PC-9 (cell line): Measurements from ENCODE around the gene LGALS9. TPM values are rescaled to one million over a fixed set of nuclear protein-coding genes. Genes with fewer than 3 reads are reported as not detected.

Source experiments
- BruUV-seq: library from RNA; stranded (reverse); fragments of 400-500 nt; replicated peaks from 2 replicates; lab custom pipeline; 2021; lab: Mats Ljungman, UMichigan
- CTCF ChIA-PET: fragments of 300-600 bp; sonication (Branson Sonifier 250); formaldehyde crosslinking; loops from one replicate; lab custom pipeline; 2022; ENCODE audit warnings: antibody characterized with exemption; lab: Charles Lee
- POLR2A ChIA-PET: fragments of 300-600 bp; sonication (Branson Sonifier 250); formaldehyde crosslinking; loops from one replicate; lab custom pipeline; 2022; ENCODE audit warnings: antibody characterized with exemption; ENCODE audit not compliant: unreplicated experiment; lab: Charles Lee
- DNase-seq, 2 experiments: peaks; one replicate each; pipeline versions ENCODE4 v3.0.0 to v3.0.0-alpha.2; 2015 to 2022; ENCODE audit warnings: mixed read lengths in 1 of 2
- H2AFZ ChIP-seq: fragments of 200-600 bp; sonication (generic); 2 replicates; pipeline ENCODE4 v1.8.1; 2017; ENCODE audit warnings: antibody characterized with exemption
- H3F3A ChIP-seq: fragments of 200-600 bp; sonication (generic); 2 replicates; pipeline ENCODE4 v1.8.1; 2017; ENCODE audit warnings: antibody characterized with exemption, mild to moderate bottlenecking, low read depth; ENCODE audit not compliant: insufficient read depth
- H3K27ac ChIP-seq: fragments of 200-600 bp; sonication (generic); 2 replicates; pipeline ENCODE4 v1.6.1; 2016; ENCODE audit warnings: mixed run types
- H3K27me3 ChIP-seq: fragments of 200-600 bp; sonication (generic); 2 replicates; pipeline ENCODE4 v1.6.1; 2016; ENCODE audit warnings: low read depth, mixed run types; ENCODE audit not compliant: insufficient read depth
- H3K36me3 ChIP-seq: fragments of 200-600 bp; sonication (generic); 2 replicates; pipeline ENCODE4 v1.6.1; 2016; ENCODE audit warnings: low read depth, mixed run types
- H3K4me1 ChIP-seq: fragments of 200-600 bp; sonication (generic); replicated peaks from 2 replicates; pipeline ENCODE4 v1.6.1; 2016; ENCODE audit warnings: mixed run types; ENCODE audit not compliant: insufficient read depth
- H3K4me2 ChIP-seq: fragments of 200-600 bp; sonication (generic); 2 replicates; pipeline ENCODE4 v1.6.1; 2017; ENCODE audit warnings: mixed run types
- H3K4me3 ChIP-seq: fragments of 200-600 bp; sonication (generic); 2 replicates; pipeline ENCODE4 v1.6.1; 2016; ENCODE audit warnings: mixed run types
- H3K79me2 ChIP-seq: fragments of 200-600 bp; sonication (generic); 2 replicates; pipeline ENCODE4 v1.6.1; 2017; ENCODE audit warnings: low read depth, mixed run types
- H3K9me2 ChIP-seq: fragments of 200-600 bp; sonication (generic); 2 replicates; pipeline ENCODE4 v1.8.1; 2017; ENCODE audit warnings: mild to moderate bottlenecking; ENCODE audit not compliant: insufficient read depth
- H3K9me3 ChIP-seq: fragments of 200-600 bp; sonication (generic); 2 replicates; pipeline ENCODE4 v1.8.1; 2016; ENCODE audit warnings: low read depth; ENCODE audit not compliant: insufficient read depth
- H4K20me1 ChIP-seq: fragments of 200-600 bp; sonication (generic); 2 replicates; pipeline ENCODE4 v1.8.1; 2017; ENCODE audit not compliant: insufficient read depth
- CTCF ChIP-seq: fragments of 200-600 bp; sonication (generic); conservative IDR thresholded peaks from 2 replicates; pipeline ENCODE4 v1.6.1; 2017; ENCODE audit warnings: mixed run types, antibody characterized with exemption, mild to moderate bottlenecking, moderate library complexity
- EZH2 ChIP-seq: fragments of 200-600 bp; sonication (generic); IDR thresholded peaks from 2 replicates; pipeline ENCODE4 v1.8.0; 2017; ENCODE audit warnings: antibody characterized with exemption, low read depth
- intact Hi-C: fragments of 100-400 bp; cut with micrococcal nuclease; formaldehyde crosslinking; loops from one replicate; pipeline ENCODE4 v1.10.0; 2022; ENCODE audit not compliant: unreplicated experiment
- total RNA-seq: library from RNA; stranded (reverse); gene quantifications from 2 replicates; pipeline ENCODE4 v1.2.3, GENCODE V29; 2021

Gene LGALS9
- total RNA-seq, 1 experiment from 2014 or later: 14.5 TPM

- Histone ChIP-seq H2AFZ (no peak overlapping the region), H3K9me2 (no peaks in the 10 kb centered on the region), H3K4me2 (no peak overlapping the region), H3K4me1 (no peaks in the 10 kb centered on the region), H4K20me1 (no peaks in the 10 kb centered on the region), H3K4me3 (no peak overlapping the region), H3K36me3 (no peaks in the 10 kb centered on the region), H3K27me3 (peaks cover 60% of the 10 kb centered on the region), H3K9me3 (no peaks in the 10 kb centered on the region), H3F3A (no peaks in the 10 kb centered on the region), H3K79me2 (no peaks in the 10 kb centered on the region), H3K27ac (no peak overlapping the region)
- no peak for DNase-seq
- BruUV-seq: no TSS peak
- ChIA-PET CTCF (no interaction called here), POLR2A (no interaction called here)
- intact Hi-C loops: no loop called here
- TF ChIP-seq EZH2 (no peak), CTCF (no peak)
Measured at GRCh38 chr17:27669136-27669535, 38.1 kb downstream of the LGALS9 start.

GRCh38 chr17:27669850-27670249 is 38.9 kb downstream of the LGALS9 start:
- ChIA-PET POLR2A (no interaction called here), CTCF (no interaction called here)
- Histone ChIP-seq H2AFZ (no peak overlapping the region), H3K36me3 (no peaks in the 10 kb centered on the region), H3K9me3 (no peaks in the 10 kb centered on the region), H3K27me3 (peaks cover 53% of the 10 kb centered on the region), H3K79me2 (no peaks in the 10 kb centered on the region), H4K20me1 (no peaks in the 10 kb centered on the region), H3K27ac (no peak overlapping the region), H3K4me1 (no peaks in the 10 kb centered on the region), H3K9me2 (no peaks in the 10 kb centered on the region), H3F3A (no peaks in the 10 kb centered on the region), H3K4me2 (no peak overlapping the region), H3K4me3 (no peak overlapping the region)
- no TSS peak for BruUV-seq
- TF ChIP-seq CTCF: no peak
- TF ChIP-seq EZH2: no peak
- intact Hi-C loops: no loop called here
- DNase-seq: no peak

- Histone ChIP-seq H3F3A (no peaks in the 10 kb centered on the region), H3K4me3 (no peak overlapping the region), H3K27ac (no peak overlapping the region), H3K4me2 (no peak overlapping the region), H3K36me3 (no peaks in the 10 kb centered on the region), H3K79me2 (no peaks in the 10 kb centered on the region), H2AFZ (no peak overlapping the region), H3K9me3 (no peaks in the 10 kb centered on the region), H3K9me2 (no peaks in the 10 kb centered on the region), H4K20me1 (no peaks in the 10 kb centered on the region), H3K27me3 (peaks cover 42% of the 10 kb centered on the region), H3K4me1 (no peaks in the 10 kb centered on the region)
- BruUV-seq: no TSS peak
- TF ChIP-seq EZH2: no peak
- no peak for TF ChIP-seq CTCF
- intact Hi-C loops: no loop called here
- no peak for DNase-seq
- ChIA-PET POLR2A (no interaction called here), CTCF (no interaction called here)
Measured at GRCh38 chr17:27670791-27671590, 40.0 kb downstream of the LGALS9 start.
